GM06990 (cell line): ENCODE data around the gene IQSEC1.

Experiments
- DNase-seq: peaks from one replicate; pipeline ENCODE4 v3.0.0-alpha.2; 2011; ENCODE audit not compliant: insufficient read length; ENCODE audit errors: extremely low read depth
- H3K27me3 ChIP-seq: replicated peaks from 2 replicates; pipeline ENCODE4 v1.6.0; 2011; ENCODE audit warnings: low read length; ENCODE audit not compliant: control insufficient read depth, insufficient read depth
- H3K36me3 ChIP-seq: 2 replicates; pipeline ENCODE4 v1.5.1; 2011; ENCODE audit warnings: low read length; ENCODE audit not compliant: control insufficient read depth, insufficient read depth
- H3K4me3 ChIP-seq: replicated peaks from 2 replicates; pipeline ENCODE4 v1.5.1; 2011; ENCODE audit warnings: low read depth, mild to moderate bottlenecking, control low read depth, low read length
- CTCF ChIP-seq: IDR thresholded peaks from 2 replicates; pipeline ENCODE4 v1.5.1; 2011; ENCODE audit warnings: low read length, control low read depth, mild to moderate bottlenecking, inconsistent platforms; ENCODE audit not compliant: insufficient read depth, poor library complexity, severe bottlenecking

Gene IQSEC1

DNA sequence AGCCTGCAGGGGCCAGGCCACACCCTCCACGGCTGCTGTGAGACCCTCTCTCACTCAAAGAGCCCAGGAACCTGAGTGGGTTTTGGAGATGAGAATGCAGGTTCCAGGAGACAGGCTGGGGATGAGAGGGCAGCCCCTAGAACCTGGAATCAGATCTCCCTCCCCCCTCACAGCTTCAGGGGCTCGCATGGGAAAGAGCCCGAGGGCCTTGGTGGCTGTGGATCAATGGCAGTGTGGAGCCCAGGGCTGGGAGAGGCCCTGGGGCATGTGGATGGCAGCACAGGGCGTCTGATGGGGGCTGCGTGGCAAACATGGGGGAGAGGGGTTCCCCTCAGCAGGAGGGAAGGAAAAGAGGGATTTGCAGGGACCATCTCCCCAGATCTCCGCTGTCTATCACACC, 119.0 kb downstream of the IQSEC1 start:
- no peak for TF ChIP-seq CTCF
- Histone ChIP-seq H3K27me3 (no peaks in the 10 kb centered on the region), H3K36me3 (peaks cover 7% of the 10 kb centered on the region), H3K4me3 (no peak overlapping the region)
- no peak for DNase-seq

GRCh38 chr3:12953201-12953995, 119.8 kb downstream of the IQSEC1 start:
- peaks cover 5% of the 10 kb centered on the region for H3K36me3 ChIP-seq
- H3K27me3 ChIP-seq, result no peaks in the 10 kb centered on the region
- TF ChIP-seq CTCF, result no peak
- no peak overlapping the region for H3K4me3 ChIP-seq
- no peak for DNase-seq

DNA sequence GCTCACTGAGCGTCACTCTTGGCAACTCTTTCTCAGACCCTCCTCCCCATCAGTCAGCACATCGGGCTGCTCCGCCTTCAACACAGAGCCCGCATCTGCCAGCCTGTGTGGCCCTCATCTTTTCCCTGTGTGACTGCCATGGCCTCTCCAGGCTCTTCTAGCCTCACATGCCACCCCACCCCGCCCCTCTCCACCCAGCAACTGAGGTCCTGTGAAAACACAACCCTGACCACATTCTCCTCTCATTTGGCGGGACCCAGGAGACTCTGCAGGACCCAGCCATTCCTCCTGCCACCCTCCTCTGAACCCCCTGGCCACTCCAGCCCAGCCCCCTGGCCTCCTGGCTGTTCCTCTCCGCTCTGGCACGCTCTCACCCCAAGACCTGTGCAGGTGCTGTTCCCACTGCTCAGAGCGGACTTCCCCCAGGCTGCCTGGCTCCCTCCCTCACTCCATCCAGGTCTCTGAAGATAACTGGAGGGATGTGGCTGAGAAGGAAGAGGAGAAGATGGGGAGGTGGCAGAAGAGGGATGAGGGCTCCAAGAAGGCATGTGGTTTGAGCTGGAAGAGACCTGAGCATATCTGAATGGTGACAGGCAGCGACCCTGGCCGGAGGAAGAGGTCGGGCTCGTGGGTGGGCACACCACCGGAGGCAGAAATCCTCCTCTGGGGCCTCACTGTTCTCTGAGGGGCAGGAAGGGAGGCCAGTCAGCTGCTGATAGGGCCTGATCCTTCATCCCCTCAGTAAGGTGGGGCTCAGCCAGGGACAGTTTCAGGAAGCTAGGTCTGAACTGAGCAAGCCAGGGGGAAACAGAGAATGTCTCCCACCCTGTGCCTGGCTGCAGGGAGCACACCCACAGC, 120.7 kb downstream of the IQSEC1 start:
- no peak for DNase-seq
- TF ChIP-seq CTCF, result no peak
- Histone ChIP-seq H3K4me3 (no peak overlapping the region), H3K27me3 (no peaks in the 10 kb centered on the region), H3K36me3 (peaks cover 3% of the 10 kb centered on the region)

DNA sequence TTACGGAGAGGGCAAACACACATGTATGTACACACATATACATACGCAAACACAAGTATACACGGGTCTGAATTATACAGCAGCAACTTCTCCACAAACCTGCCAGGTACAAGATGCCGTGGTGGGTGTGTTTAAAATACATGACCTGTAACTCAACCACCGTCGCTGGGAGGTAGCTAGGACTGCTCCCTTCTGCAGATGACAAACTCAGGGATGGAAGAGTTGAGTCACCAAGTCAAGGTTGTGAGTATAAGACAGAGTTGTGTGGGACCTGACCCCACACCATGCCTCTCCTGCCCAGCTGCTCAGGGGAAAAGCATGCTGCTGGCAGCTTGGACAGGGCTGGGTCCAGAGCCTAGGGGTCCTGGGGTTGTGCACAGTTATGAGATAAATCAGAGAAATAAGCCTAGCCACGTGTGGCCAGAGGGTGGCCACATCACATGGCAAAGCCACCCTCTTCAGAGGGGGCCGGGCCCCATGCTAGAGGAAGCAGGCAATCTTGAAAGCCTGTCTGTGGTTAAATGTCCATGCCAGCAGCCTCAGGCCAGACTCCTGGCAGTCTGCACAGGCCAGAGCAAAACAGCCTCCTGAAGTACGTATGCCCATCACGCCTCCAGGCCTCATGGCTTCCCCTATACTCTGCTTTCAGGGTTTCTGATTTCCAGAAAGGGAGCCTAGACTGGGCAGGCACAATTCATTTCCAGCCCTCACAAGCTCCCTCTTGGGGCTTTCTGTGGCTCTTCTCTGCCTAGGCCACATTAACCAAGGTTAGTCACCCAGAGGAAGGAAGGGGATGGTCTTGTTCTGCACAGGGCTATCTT, 124.1 kb downstream of the IQSEC1 start:
- no peak for DNase-seq
- TF ChIP-seq CTCF, result peak; percentile 16
- Histone ChIP-seq H3K4me3 (no peak overlapping the region), H3K36me3 (peaks cover 9% of the 10 kb centered on the region), H3K27me3 (no peaks in the 10 kb centered on the region)

DNA sequence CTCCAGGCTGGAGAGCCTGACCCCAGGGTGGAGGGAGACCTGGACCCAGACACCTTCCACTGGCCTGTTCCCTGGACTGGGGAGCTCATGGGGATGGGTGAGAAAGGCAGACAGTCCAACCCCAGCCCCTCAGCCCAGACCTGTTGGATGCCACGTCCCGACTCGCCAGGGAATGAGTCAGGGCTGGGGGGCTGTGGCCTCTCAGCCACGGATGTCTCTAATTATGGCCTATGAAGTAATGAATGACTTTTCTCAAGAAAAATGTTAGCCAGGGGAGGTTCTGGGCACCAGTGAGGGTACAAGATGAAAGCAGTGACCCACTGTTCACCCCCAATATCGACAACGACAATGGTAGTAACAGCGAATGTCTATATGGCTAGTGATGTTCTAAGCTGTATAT, 124.9 kb downstream of the IQSEC1 start:
- H3K36me3 ChIP-seq, result peaks cover 12% of the 10 kb centered on the region
- no peak for TF ChIP-seq CTCF
- DNase-seq, result no peak
- no peak overlapping the region for H3K4me3 ChIP-seq
- no peaks in the 10 kb centered on the region for H3K27me3 ChIP-seq
